Endothelial cell of umbilical vein (primary cell): ENCODE results near the gene CD300LF.

Experiments used
- CTCF ChIP-seq, 2 donors: IDR thresholded peaks; 1 replicate in 1 of 2; 2 replicates in 1 of 2; pipeline ENCODE4 v1.5.1; 2011; ENCODE audit warnings: low read length in 2 of 2, mild to moderate bottlenecking in 2 of 2, moderate library complexity in 2 of 2, control low read depth in 1 of 2, inconsistent platforms in 1 of 2, low read depth in 1 of 2; ENCODE audit not compliant: insufficient read depth in 1 of 2; ENCODE audit errors: extremely low read depth in 1 of 2
- EZH2 ChIP-seq: IDR thresholded peaks from 2 replicates; pipeline ENCODE4 v1.6.1; 2012; ENCODE audit warnings: borderline replicate concordance, low read depth, mild to moderate bottlenecking, moderate library complexity, low read length, inconsistent platforms; ENCODE audit not compliant: severe bottlenecking
- FOS ChIP-seq: IDR thresholded peaks from 2 replicates; pipeline ENCODE4 v1.6.1; 2011; ENCODE audit warnings: mild to moderate bottlenecking, low read length, moderate library complexity, borderline replicate concordance; ENCODE audit not compliant: insufficient read depth
- MYC ChIP-seq: IDR thresholded peaks from one replicate; pipeline ENCODE4 v1.6.1; 2011; ENCODE audit warnings: mild to moderate bottlenecking, low read depth, low read length
- POLR2A ChIP-seq: IDR thresholded peaks from 2 replicates; pipeline ENCODE4 v1.6.1; 2012; ENCODE audit warnings: low read depth, mild to moderate bottlenecking, control low read depth, low read length
- POLR2AphosphoS5 ChIP-seq: IDR thresholded peaks from 2 replicates; pipeline ENCODE4 v1.6.1; 2012; ENCODE audit warnings: low read depth, mild to moderate bottlenecking, control low read depth, low read length, moderate library complexity; ENCODE audit not compliant: insufficient read depth
- TF ChIP-seq, protein P1 (sequence below): IDR thresholded peaks from 2 replicates; pipeline ENCODE4 v1.6.1; 2011; ENCODE audit not compliant: insufficient read depth, insufficient read length

DNA sequence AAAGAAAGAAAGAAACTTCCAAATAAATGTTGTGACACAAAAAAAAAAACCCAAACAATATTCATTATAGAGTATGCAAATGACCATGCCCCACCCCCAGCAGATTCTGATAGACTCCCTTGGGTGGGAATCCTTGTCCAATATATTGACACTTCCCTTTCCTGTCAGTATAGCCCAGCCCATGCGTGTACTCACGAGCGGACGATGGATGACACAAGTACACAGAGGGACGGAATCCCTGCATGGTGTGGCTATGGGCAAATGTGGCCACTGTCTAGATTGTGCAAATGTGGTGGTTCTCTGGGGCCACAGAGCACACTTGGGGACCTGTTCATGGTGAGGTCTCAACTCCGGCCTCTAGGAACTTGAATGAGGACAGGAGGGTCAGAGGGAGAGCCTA, 27.4 kb upstream of the CD300LF start:
- TF ChIP-seq EZH2 (no peak), POLR2A (no peak), MYC (no peak), CTCF (IDR thresholded peaks at IDR 0.05; ENCODE audit: extremely low read depth in 1 of 2, insufficient read depth in 1 of 2, low read depth in 1 of 2, low read length in 2 of 2) (no peak), POLR2AphosphoS5 (no peak), FOS (no peak)
- TF ChIP-seq, protein P1, sequence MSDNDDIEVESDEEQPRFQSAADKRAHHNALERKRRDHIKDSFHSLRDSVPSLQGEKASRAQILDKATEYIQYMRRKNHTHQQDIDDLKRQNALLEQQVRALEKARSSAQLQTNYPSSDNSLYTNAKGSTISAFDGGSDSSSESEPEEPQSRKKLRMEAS = no peak
